Stimulated activated naive CD8-positive, alpha-beta T cell treated with anti-CD3 and anti-CD28 coated beads, Interleukin-15, amount 100 ng/mL, for 72 hours (primary cell): Measurements from ENCODE around the gene DLGAP1.

ENCODE experiments used
- ATAC-seq: fragments of 150-1000 bp; cut with Tn5 transposase; 2 replicates; pipeline ENCODE4 v1.10.0; 2021; ENCODE audit warnings: mild to moderate bottlenecking, moderate library complexity
- DNase-seq, 2 donors: peaks; one replicate each; pipeline ENCODE4 v3.0.0; 2021 to 2022
- H3K27ac Mint-ChIP-seq, 2 donors: one replicate each; pipeline ENCODE4 v1.8.0; 2022; ENCODE audit warnings: mild to moderate bottlenecking in 2 of 2, mixed read lengths in 2 of 2, moderate library complexity in 2 of 2
- H3K27me3 Mint-ChIP-seq: one replicate; pipeline ENCODE4 v1.8.0; 2022; ENCODE audit warnings: mixed read lengths
- H3K4me1 Mint-ChIP-seq: one replicate; pipeline ENCODE4 v1.8.0; 2022; ENCODE audit warnings: mild to moderate bottlenecking, mixed read lengths
- H3K4me3 Mint-ChIP-seq, 2 donors: one replicate each; pipeline ENCODE4 v1.8.0; 2022; ENCODE audit warnings: mild to moderate bottlenecking in 2 of 2, mixed read lengths in 2 of 2, moderate library complexity in 1 of 2
- H3K9me3 Mint-ChIP-seq, 2 donors: one replicate each; pipeline ENCODE4 v1.8.0; 2022; ENCODE audit warnings: mixed read lengths in 2 of 2

The DLGAP1 gene

DNA sequence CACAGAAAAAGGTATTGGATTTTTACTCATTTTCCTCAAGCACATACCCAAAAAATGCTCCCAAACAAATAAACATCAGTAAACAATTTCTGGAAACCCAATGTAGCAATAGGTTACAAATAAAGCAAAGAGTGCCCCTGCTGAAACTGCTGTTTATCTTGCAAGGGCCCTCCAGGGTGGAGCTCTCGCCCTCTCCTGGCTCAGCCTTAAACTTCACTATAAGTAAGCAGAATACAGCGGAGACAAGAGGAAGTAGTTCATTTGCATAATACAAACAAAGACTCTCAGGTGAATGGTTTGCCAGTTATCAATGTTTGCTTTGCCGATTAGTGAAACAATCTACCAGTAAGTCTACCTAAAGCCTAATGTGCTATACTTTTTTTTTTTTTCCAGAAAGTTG is 437.6 kb downstream of the DLGAP1 start:
- ATAC-seq: no peak

DNA sequence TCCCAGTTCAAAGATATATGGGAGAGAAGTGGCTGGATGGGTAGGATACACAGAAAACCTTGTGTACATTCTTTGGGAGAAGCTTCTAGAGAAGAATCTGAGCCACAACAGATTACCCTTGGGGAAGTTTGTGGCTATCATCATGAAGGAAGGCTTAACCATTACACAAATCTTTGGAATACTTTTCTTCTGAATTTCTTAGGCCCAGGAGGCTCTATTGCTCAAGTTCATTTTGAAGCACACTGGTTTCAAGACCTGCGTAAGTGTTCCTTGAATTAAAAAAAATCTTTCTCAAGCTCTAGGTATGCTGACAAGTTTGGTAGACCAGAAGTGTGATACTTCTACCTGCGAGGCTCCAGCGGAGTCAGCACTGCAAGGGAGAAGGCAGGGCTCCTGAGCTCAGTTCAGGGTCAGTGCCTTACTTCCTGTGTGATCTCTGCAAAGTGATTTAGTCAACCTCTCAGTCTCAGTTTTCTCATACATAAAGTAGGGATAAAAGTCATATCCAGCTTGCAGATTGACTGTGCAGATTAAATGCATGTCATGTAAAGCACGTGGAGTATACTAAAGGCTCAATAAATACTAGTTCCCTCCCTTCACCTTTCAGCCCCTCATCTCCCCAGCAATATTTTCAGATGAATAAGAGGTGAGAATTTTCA is 438.6 kb downstream of the DLGAP1 start:
- Mint-ChIP-seq H3K27me3 (no peaks in the 10 kb centered on the region), H3K27ac (no peak overlapping the region), H3K9me3 (peaks cover 0 to 6% of the 10 kb centered on the region in 2 donors), H3K4me3 (no peak overlapping the region), H3K4me1 (no peaks in the 10 kb centered on the region)
- ATAC-seq: no peak
- DNase-seq: no peak

More for the DNA sequence above, 437.6 kb downstream of the DLGAP1 start:
- no peak overlapping the region for H3K4me3 Mint-ChIP-seq
- peaks cover 6% of the 10 kb centered on the region in 2 donors for H3K9me3 Mint-ChIP-seq
- no peaks in the 10 kb centered on the region for H3K27me3 Mint-ChIP-seq
- no peak for DNase-seq
- no peaks in the 10 kb centered on the region for H3K4me1 Mint-ChIP-seq
- no peak overlapping the region for H3K27ac Mint-ChIP-seq

DNA sequence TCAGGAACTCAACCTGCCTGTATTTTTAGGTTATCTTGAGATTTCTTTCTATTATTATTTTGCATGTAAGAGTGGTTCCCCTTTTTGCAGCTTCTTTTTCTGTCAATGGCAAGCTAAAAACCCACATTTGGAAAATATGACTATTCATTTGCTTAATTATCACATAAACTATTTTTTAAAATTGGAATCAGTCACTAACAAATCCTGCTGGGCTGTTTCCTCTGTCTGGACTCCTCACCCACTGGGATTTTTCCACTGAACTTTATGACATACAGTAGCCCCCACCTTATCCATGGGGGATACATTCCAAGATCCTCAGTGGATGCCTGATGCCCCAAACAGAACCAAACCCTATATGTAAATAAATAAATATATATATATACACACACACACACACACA is 447.3 kb downstream of the DLGAP1 start:
- Mint-ChIP-seq H3K27me3 (peaks cover 25% of the 10 kb centered on the region), H3K4me3 (no peak overlapping the region), H3K9me3 (no peaks in the 10 kb centered on the region), H3K27ac (no peak overlapping the region), H3K4me1 (peaks cover 6% of the 10 kb centered on the region)
- no peak for ATAC-seq
- no peak for DNase-seq

GRCh38 chr18:4004183-4004829 is 450.8 kb downstream of the DLGAP1 start:
- Mint-ChIP-seq H3K27me3 (peaks cover 38% of the 10 kb centered on the region), H3K4me1 (peaks cover 6% of the 10 kb centered on the region), H3K9me3 (no peaks in the 10 kb centered on the region), H3K27ac (no peak overlapping the region), H3K4me3 (no peak overlapping the region)
- no peak for DNase-seq
- ATAC-seq: peak; percentile 28

DNA sequence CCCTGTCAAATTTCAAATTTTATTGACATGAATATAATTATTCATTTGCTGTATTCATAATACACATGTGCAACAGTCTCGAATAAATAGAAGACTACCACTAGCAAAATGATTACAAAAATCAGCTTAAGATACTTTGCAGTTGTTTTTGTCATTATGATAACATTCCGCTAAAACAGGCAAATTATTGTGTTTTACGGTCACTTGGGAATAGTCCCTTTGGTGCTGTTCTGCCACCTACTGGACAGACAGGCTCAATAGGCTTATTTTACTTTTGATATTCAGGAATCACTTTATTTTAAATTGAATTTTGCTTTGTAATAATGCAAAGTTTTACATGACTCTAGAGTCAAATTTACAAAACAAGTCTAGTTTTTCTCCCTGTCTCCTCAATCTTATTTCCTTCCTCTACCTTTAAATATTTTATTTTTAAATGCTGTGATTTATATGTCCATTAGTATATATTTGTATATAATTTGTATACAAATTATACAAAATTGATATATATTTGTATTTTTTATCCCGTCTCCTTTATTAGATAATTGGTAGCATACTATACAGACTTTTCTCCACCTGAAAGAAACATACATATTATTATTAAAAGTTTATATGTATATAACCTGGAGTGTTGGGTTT is 456.3 kb downstream of the DLGAP1 start:
- no peak overlapping the region for H3K27ac Mint-ChIP-seq
- DNase-seq: no peak

DNA sequence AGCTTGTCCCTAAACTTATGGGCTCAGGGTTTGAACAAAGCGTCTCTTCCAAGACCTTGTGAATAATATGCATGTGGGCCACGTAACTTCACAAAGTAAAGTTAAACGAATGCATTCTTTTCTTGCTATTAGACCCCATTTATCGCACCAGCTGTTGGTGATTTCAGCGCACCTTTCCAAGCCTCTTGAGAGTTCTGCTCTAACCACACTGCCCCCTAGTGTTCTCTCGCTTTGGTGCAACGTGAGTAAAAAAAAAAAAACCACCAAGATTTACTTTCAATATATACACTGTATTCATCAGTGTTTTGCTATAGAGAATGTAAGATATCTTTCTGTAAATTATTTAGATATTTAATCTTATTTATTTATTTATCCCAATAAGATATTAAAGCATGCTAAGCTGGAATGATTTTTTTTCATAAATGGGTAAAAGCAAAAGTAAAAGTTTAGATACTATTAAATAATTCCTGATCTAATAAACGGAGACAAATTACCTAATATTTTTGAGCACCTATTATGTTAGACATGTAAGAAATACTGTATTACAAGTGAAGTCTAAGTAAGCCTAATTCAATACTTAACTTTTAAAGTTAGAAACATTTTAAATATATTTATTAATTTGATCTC is 459.5 kb downstream of the DLGAP1 start:
- Mint-ChIP-seq H3K27me3 (no peaks in the 10 kb centered on the region), H3K9me3 (no peaks in the 10 kb centered on the region), H3K27ac (no peak overlapping the region), H3K4me1 (no peaks in the 10 kb centered on the region), H3K4me3 (no peak overlapping the region)
- peak; percentile 79 for ATAC-seq
- DNase-seq: peak; percentile 49 to 60

More for the DNA sequence above, 456.3 kb downstream of the DLGAP1 start:
- no peak for ATAC-seq
- no peaks in the 10 kb centered on the region for H3K4me1 Mint-ChIP-seq
- H3K4me3 Mint-ChIP-seq: no peak overlapping the region
- H3K27me3 Mint-ChIP-seq: peaks cover 22% of the 10 kb centered on the region
- no peaks in the 10 kb centered on the region for H3K9me3 Mint-ChIP-seq

- no peak for ATAC-seq
These were observed 461.0 kb downstream of the DLGAP1 start for GRCh38 chr18:3993941-3994687.

GRCh38 chr18:3985664-3986063 is 469.4 kb downstream of the DLGAP1 start:
- no peak overlapping the region for H3K27ac Mint-ChIP-seq
- H3K4me3 Mint-ChIP-seq: no peak overlapping the region
- H3K27me3 Mint-ChIP-seq: no peaks in the 10 kb centered on the region
- peaks cover 19% of the 10 kb centered on the region for H3K4me1 Mint-ChIP-seq
- no peak for DNase-seq
- no peak for ATAC-seq
- peaks cover 0 to 8% of the 10 kb centered on the region in 2 donors for H3K9me3 Mint-ChIP-seq

More at GRCh38 chr18:3993941-3994687, 461.0 kb downstream of the DLGAP1 start:
- peak overlapping the region in 1 of 2 donors; percentile 57 for H3K27ac Mint-ChIP-seq
- H3K4me3 Mint-ChIP-seq: no peak overlapping the region
- no peaks in the 10 kb centered on the region for H3K9me3 Mint-ChIP-seq
- no peak for DNase-seq
- no peaks in the 10 kb centered on the region for H3K27me3 Mint-ChIP-seq
- H3K4me1 Mint-ChIP-seq: no peaks in the 10 kb centered on the region

- no peak overlapping the region for H3K4me3 Mint-ChIP-seq
- H3K27ac Mint-ChIP-seq: peak overlapping the region; percentile 5 to 69
- peaks cover 19% of the 10 kb centered on the region for H3K4me1 Mint-ChIP-seq
- H3K27me3 Mint-ChIP-seq: no peaks in the 10 kb centered on the region
- ATAC-seq: peak; percentile 48
- no peak for DNase-seq
- H3K9me3 Mint-ChIP-seq: peaks cover 0 to 8% of the 10 kb centered on the region in 2 donors
These were observed 470.1 kb downstream of the DLGAP1 start for GRCh38 chr18:3985020-3985419.

DNA sequence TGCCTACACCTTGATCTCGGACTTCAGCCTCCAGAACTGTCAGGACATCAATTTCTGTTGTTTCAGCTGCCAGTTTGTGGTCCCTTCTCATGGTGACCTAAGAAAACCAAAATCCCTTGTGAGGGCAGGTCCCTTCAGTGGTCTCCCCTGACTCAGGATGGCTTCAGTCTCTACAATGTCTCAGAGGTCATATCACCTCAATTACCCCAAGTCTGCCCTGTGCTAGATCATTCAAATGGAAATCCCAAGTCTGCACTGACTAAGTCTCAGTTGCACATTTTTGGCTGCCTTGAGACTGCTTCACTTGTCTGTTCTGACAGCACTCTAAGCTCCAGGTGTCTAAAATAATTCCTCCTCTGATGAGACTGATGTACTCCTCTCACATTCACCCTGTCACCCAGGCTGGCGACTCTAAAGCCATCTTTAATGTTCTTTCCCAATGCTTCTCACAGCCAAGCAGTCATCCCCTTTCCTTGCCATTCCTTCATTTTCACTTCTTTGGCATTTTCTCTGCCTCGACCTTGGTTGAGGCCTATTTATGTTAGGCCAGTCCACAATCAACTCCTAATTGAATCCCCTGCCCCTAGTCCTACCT is 470.8 kb downstream of the DLGAP1 start:
- Mint-ChIP-seq H3K9me3 (peaks cover 3 to 12% of the 10 kb centered on the region in 2 donors), H3K4me1 (peaks cover 19% of the 10 kb centered on the region), H3K4me3 (no peak overlapping the region), H3K27ac (no peak overlapping the region), H3K27me3 (no peaks in the 10 kb centered on the region)
- DNase-seq (no peak), ATAC-seq (peak; percentile 28)

GRCh38 chr18:3983351-3983969 is 471.6 kb downstream of the DLGAP1 start:
- peaks cover 19% of the 10 kb centered on the region for H3K4me1 Mint-ChIP-seq
- H3K27me3 Mint-ChIP-seq: no peaks in the 10 kb centered on the region
- no peak for ATAC-seq
- DNase-seq: no peak
- peak overlapping the region in 1 of 2 donors; percentile 2 for H3K27ac Mint-ChIP-seq
- H3K4me3 Mint-ChIP-seq: no peak overlapping the region
- H3K9me3 Mint-ChIP-seq: peaks cover 8 to 20% of the 10 kb centered on the region in 2 donors

DNA sequence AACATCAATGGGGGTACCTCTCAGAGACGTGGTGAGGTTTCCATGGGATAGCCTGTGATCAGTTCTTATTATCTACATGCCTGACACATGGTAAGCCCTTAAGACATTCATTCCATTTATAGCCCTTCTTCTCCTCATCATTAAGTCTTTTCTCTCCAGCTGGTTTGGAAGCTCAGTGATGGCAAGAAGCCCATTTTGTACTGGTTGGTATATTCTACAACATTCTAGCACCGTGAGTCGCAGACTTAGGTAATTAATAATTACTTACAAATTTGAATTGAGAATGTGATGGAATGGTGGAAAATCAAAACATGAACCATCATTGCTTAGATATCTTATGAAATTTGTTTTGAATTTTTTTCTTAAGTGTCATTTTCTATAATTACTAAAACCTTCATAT is 472.6 kb downstream of the DLGAP1 start:
- H3K27me3 Mint-ChIP-seq: no peaks in the 10 kb centered on the region
- DNase-seq: no peak
- H3K4me3 Mint-ChIP-seq: no peak overlapping the region
- no peak for ATAC-seq
- peaks cover 19% of the 10 kb centered on the region for H3K4me1 Mint-ChIP-seq
- H3K27ac Mint-ChIP-seq: no peak overlapping the region
- H3K9me3 Mint-ChIP-seq: peaks cover 12 to 26% of the 10 kb centered on the region in 2 donors

- Mint-ChIP-seq H3K27ac (no peak overlapping the region), H3K4me1 (peaks cover 7% of the 10 kb centered on the region), H3K27me3 (no peaks in the 10 kb centered on the region), H3K9me3 (peaks cover 12 to 18% of the 10 kb centered on the region in 2 donors), H3K4me3 (no peak overlapping the region)
- no peak for DNase-seq
- ATAC-seq: no peak
These were observed 476.1 kb downstream of the DLGAP1 start for GRCh38 chr18:3979024-3979423.

DNA sequence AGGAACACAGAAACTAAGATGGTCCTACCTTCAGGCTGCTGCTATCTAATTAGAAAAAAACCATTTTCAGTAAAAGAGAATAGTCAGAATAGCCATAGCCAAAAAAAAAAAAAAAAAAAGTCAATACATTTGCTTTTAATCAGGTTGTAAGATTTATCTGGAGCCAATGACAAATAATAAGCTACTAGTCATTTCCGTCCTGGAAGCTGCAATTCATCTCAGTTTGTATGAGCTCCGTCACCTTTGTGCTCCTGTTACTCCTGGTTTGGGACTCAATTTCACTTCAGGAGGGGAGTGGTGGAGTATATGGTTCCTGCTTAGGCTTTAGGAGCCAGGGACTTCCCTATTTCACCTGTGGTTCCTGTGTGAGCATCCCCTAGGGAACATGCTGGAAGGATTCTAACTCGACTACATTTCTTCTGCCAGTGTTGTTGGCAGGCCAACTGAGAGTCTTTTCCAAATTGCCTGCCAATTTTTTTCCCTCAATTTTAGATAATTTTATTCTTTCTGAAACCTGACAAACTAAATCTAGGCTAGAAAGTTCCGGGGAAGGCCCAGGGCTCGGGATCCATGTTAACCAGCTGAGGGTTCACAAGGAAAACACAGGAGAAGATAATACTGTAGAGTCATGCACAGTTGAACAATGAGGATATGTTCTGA is 481.8 kb downstream of the DLGAP1 start:
- Mint-ChIP-seq H3K4me1 (no peaks in the 10 kb centered on the region), H3K4me3 (no peak overlapping the region), H3K27me3 (no peaks in the 10 kb centered on the region), H3K27ac (no peak overlapping the region), H3K9me3 (peaks cover 3 to 4% of the 10 kb centered on the region in 2 donors)
- DNase-seq (no peak), ATAC-seq (no peak)
